ENCODE data around the gene ADSS1.
A peak's percentile ranks its signal among the peaks of the same experiment; 100 is the strongest.

Gene ADSS1

DNA sequence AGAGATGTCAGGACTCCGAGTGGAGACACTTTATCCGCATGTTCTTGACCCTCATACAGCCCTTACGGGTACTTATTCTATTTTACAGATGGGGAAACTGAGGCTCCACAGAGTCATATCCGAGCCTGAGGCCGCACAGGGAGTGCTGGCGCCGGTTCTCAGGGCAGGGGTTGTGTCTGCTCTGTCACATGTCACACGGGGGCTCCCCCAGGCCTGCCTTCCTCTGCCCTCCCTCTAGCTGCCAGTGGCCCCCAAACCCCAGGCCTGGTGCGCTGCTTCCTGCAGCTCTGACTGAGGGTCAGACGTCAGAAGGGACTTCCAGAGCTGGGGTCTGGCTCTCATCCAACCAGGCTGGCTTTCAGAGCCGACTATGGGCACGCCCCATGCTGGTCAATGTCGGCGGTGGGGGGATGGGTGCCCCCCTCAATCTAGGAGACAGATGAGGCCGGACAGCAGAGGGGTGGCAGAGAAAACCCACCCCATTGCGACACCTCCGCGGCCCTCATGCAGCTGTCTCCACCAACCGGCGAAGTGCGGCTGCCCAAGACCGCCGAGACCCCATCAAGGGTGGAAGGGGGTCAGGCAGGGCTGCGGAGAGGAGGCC, 35.4 kb upstream of the ADSS1 start:
- TF ChIP-seq, protein P1, sequence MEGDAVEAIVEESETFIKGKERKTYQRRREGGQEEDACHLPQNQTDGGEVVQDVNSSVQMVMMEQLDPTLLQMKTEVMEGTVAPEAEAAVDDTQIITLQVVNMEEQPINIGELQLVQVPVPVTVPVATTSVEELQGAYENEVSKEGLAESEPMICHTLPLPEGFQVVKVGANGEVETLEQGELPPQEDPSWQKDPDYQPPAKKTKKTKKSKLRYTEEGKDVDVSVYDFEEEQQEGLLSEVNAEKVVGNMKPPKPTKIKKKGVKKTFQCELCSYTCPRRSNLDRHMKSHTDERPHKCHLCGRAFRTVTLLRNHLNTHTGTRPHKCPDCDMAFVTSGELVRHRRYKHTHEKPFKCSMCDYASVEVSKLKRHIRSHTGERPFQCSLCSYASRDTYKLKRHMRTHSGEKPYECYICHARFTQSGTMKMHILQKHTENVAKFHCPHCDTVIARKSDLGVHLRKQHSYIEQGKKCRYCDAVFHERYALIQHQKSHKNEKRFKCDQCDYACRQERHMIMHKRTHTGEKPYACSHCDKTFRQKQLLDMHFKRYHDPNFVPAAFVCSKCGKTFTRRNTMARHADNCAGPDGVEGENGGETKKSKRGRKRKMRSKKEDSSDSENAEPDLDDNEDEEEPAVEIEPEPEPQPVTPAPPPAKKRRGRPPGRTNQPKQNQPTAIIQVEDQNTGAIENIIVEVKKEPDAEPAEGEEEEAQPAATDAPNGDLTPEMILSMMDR (IDR thresholded peaks at IDR 0.05; ENCODE audit: low read length): no peak
- TF ChIP-seq EZH2 (IDR thresholded peaks at IDR 0.05; ENCODE audit: borderline replicate concordance, low read length): no peak
- H3F3A ChIP-seq (ENCODE audit: insufficient read depth, low read length): no peaks in the 10 kb centered on the region
- H3K79me2 ChIP-seq (ENCODE audit: insufficient read depth, low read length): no peaks in the 10 kb centered on the region
- H3K36me3 ChIP-seq (ENCODE audit: insufficient read depth, low read length): no peaks in the 10 kb centered on the region
- no peak overlapping the region for H2AFZ ChIP-seq (ENCODE audit: low read length)
- H3K27me3 ChIP-seq (ENCODE audit: insufficient read depth, low read length): peaks cover 10% of the 10 kb centered on the region; the same call in 1 of the 2 replicates
- no peak overlapping the region for H3K27ac ChIP-seq (ENCODE audit: low read depth, low read length, poor library complexity, severe bottlenecking)
- peak overlapping the region; percentile 47 for H3K4me3 ChIP-seq (ENCODE audit: low read depth, low read length, poor library complexity, severe bottlenecking)
- H4K20me1 ChIP-seq (ENCODE audit: insufficient read depth, low read length): no peaks in the 10 kb centered on the region
- peak overlapping the region; percentile 56; the same call in 1 of the 2 replicates for H3K4me2 ChIP-seq (ENCODE audit: low read length)
- H3K9me2 ChIP-seq (ENCODE audit: low read depth, low read length): no peaks in the 10 kb centered on the region
- peaks cover 14% of the 10 kb centered on the region for H3K4me1 ChIP-seq (ENCODE audit: insufficient read depth, low read length, severe bottlenecking)
- H3K9ac ChIP-seq (ENCODE audit: low read length): no peak overlapping the region
- H3K9me3 ChIP-seq (ENCODE audit: low read length): no peaks in the 10 kb centered on the region

DNA sequence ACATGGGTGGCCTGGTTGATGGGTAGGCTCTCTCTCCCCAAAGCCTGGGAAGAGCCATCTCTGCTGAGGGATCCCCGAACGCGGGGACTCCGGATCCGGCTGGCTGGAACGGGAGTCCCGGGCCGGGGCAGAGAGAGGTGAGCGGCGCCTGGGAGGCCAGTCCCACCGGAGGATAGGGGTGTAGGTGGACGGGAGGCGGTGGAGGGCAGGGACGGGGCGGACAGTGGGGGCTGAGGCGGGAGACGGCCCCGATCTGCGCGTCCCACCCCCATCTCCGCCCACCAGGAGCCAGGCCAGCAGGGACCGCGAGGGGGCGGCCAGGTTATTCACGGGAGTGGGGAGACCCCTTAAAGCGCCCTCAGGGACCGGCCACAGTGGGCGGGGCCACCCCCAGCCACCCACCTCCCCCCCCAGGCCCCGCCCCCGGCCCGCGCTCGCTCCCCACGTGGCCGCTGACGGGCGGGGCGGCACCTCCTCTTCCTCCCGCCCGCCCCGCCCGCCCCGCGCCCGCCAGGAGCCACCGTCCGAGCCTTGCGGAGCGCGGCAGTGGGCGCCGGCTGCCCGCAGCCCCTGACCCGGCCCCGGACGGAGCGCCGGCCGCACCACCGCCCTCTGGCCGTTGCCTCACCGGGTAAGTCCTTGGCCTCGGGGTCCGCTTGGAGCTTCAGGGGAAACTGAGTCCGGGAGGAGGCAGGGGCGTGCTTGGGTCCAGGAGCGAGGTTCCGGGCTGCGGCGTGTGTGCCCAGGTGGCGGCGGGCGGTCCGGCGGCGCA, 34.7 kb upstream of the ADSS1 start, which contains the start of gene INF2:
Gene INF2 (plus strand): TSS at position 510 of the 772 bp plus-strand sequence. CDS start 11,748 bp downstream, outside the sequence.
- H3K9me2 ChIP-seq (ENCODE audit: low read depth, low read length): no peaks in the 10 kb centered on the region
- H3F3A ChIP-seq (ENCODE audit: insufficient read depth, low read length): no peaks in the 10 kb centered on the region
- peak within 1 kb of the TSS; percentile 58 for H3K9ac ChIP-seq (ENCODE audit: low read length)
- TF ChIP-seq, protein P1 (IDR thresholded peaks at IDR 0.05; ENCODE audit: low read length): no peak
- no peak for TF ChIP-seq EZH2 (IDR thresholded peaks at IDR 0.05; ENCODE audit: borderline replicate concordance, low read length)
- H3K4me2 ChIP-seq (ENCODE audit: low read length): peak within 1 kb of the TSS; percentile 92
- H4K20me1 ChIP-seq (ENCODE audit: insufficient read depth, low read length): no peaks in the 10 kb centered on the region
- H3K36me3 ChIP-seq (ENCODE audit: insufficient read depth, low read length): no peaks in the 10 kb centered on the region
- no peaks in the 10 kb centered on the region for H3K9me3 ChIP-seq (ENCODE audit: low read length)
- peak within 1 kb of the TSS; percentile 69 for H3K4me3 ChIP-seq (ENCODE audit: low read depth, low read length, poor library complexity, severe bottlenecking)
- H3K27me3 ChIP-seq (ENCODE audit: insufficient read depth, low read length): 0 out of 2 replicates have a peak, but pooled peaks cover 10% of the 10 kb centered on the region
- no peak within 1 kb of the TSS for H3K27ac ChIP-seq (ENCODE audit: low read depth, low read length, poor library complexity, severe bottlenecking)
- H3K79me2 ChIP-seq (ENCODE audit: insufficient read depth, low read length): no peaks in the 10 kb centered on the region
- peaks cover 14% of the 10 kb centered on the region for H3K4me1 ChIP-seq (ENCODE audit: insufficient read depth, low read length, severe bottlenecking)
- no peak within 1 kb of the TSS for H2AFZ ChIP-seq (ENCODE audit: low read length)

DNA sequence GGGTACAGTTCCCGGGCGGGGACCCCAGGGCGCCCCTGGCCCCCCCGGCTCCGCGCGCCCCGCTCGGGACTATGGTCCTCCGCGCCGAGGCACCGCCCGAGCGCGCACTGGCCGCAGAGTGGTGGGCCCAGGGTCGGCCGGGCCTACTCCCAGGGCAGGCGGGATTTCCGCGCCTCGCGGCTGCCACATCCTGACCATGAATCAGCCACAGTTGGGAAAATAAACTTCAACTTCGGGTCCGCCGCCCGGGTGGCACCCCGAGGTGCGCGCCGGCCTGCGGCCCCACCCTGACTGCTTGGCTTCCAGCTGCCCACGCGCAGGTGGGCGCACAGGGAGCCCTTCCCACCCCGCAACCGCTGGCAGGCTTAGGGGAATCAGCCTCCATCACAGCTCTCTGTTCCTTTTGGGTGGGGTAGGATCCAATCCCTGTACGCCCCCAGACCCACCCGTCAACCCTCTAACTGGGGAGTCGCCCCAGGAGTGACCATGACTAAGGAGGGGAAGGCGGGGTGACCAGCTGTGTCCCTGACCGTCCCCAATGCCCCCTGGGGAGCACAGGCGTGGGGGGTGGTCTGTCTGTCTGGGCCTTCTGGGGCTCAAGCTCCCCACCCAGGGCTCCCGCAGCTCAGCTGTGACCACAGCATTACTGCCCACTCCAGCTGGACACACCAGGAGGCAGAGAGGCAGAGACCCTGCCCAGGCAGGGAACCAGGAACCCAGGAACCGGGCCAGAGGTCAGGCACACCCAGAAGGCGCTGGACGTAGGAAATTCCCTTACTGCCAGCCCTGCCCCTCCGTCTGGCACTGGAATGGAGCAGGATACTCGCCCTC, 33.9 kb upstream of the ADSS1 start:
- Histone ChIP-seq H3K9me2 (ENCODE audit: low read depth, low read length) (no peaks in the 10 kb centered on the region), H3K4me1 (ENCODE audit: insufficient read depth, low read length, severe bottlenecking) (peaks cover 14% of the 10 kb centered on the region), H2AFZ (ENCODE audit: low read length) (no peak overlapping the region), H3K27ac (ENCODE audit: low read depth, low read length, poor library complexity, severe bottlenecking) (no peak overlapping the region), H3K36me3 (ENCODE audit: insufficient read depth, low read length) (no peaks in the 10 kb centered on the region), H3K9me3 (ENCODE audit: low read length) (no peaks in the 10 kb centered on the region), H3K4me2 (ENCODE audit: low read length) (peak overlapping the region; percentile 92), H3K4me3 (ENCODE audit: low read depth, low read length, poor library complexity, severe bottlenecking) (peak overlapping the region; percentile 69), H3K79me2 (ENCODE audit: insufficient read depth, low read length) (no peaks in the 10 kb centered on the region), H3K27me3 (ENCODE audit: insufficient read depth, low read length) (0 out of 2 replicates have a peak, but pooled peaks cover 10% of the 10 kb centered on the region), H3F3A (ENCODE audit: insufficient read depth, low read length) (no peaks in the 10 kb centered on the region), H3K9ac (ENCODE audit: low read length) (peak overlapping the region; percentile 58), H4K20me1 (ENCODE audit: insufficient read depth, low read length) (no peaks in the 10 kb centered on the region)
- TF ChIP-seq EZH2 (IDR thresholded peaks at IDR 0.05; ENCODE audit: borderline replicate concordance, low read length): no peak
- TF ChIP-seq, protein P1 (IDR thresholded peaks at IDR 0.05; ENCODE audit: low read length): no peak
